ENCODE results near the gene RALGPS2.
A peak's percentile ranks its signal among the peaks of the same experiment; 100 is the strongest.
"Not testable (repeated sequence)": the region's sequence is repeated elsewhere in the genome, so short reads cannot be mapped to it uniquely, and the experiment has no call there.

RALGPS2 gene

GRCh38 chr1:178726087-178726517, 1.1 kb downstream of the RALGPS2 start:
- DNase-seq = peak; percentile 60

GRCh38 chr1:178726545-178726944, 1.5 kb downstream of the RALGPS2 start:
- no peak for DNase-seq

- DNase-seq = no peak
Observed at GRCh38 chr1:178727014-178727895, 2.2 kb downstream of the RALGPS2 start.

GRCh38 chr1:178733972-178734371, 8.9 kb downstream of the RALGPS2 start:
- DNase-seq = no peak

- no peak for DNase-seq
Observed at GRCh38 chr1:178738780-178739179, 13.7 kb downstream of the RALGPS2 start.

GRCh38 chr1:178739285-178740045, 14.4 kb downstream of the RALGPS2 start:
- no peak for DNase-seq

- DNase-seq = no peak
Observed at GRCh38 chr1:178740491-178740890, 15.4 kb downstream of the RALGPS2 start.

GRCh38 chr1:178740924-178741323, 15.9 kb downstream of the RALGPS2 start:
- no peak for DNase-seq

GRCh38 chr1:178743801-178744200, 18.8 kb downstream of the RALGPS2 start:
- DNase-seq = no peak

- no peak for DNase-seq
Observed at GRCh38 chr1:178745260-178745659, 20.2 kb downstream of the RALGPS2 start.

GRCh38 chr1:178746345-178746744, 21.3 kb downstream of the RALGPS2 start:
- no peak for DNase-seq

- DNase-seq = not testable (repeated sequence)
Observed at GRCh38 chr1:178747361-178747760, 22.3 kb downstream of the RALGPS2 start.

GRCh38 chr1:178749581-178750166, 24.6 kb downstream of the RALGPS2 start:
- no peak for DNase-seq

- no peak for DNase-seq
Observed at GRCh38 chr1:178751046-178751445, 26.0 kb downstream of the RALGPS2 start.

GRCh38 chr1:178752891-178753290, 27.8 kb downstream of the RALGPS2 start:
- DNase-seq = no peak

GRCh38 chr1:178754655-178755256, 29.7 kb downstream of the RALGPS2 start:
- not testable (repeated sequence) for DNase-seq

- no peak for DNase-seq
Observed at GRCh38 chr1:178768423-178768822, 43.4 kb downstream of the RALGPS2 start.

- DNase-seq = no peak
Observed at GRCh38 chr1:178772952-178773351, 47.9 kb downstream of the RALGPS2 start.

GRCh38 chr1:178774263-178774662, 49.2 kb downstream of the RALGPS2 start:
- no peak for DNase-seq

GRCh38 chr1:178776553-178776952, 51.5 kb downstream of the RALGPS2 start:
- DNase-seq = no peak

GRCh38 chr1:178781533-178782330, 56.7 kb downstream of the RALGPS2 start:
- DNase-seq = no peak

- no peak for DNase-seq
Observed at GRCh38 chr1:178784131-178784536, 59.1 kb downstream of the RALGPS2 start.

Measured in right hindlimb (tissue), 1 donor.